HEK293 (cell line): Measurements from ENCODE around the gene SLC20A1.

Source experiments
- CTCF ChIA-PET: fragments of 350-600 bp; formaldehyde crosslinking; extraction: SDS; loops from one replicate; lab custom pipeline; 2021; ENCODE audit warnings: antibody characterized with exemption; lab: Yijun Ruan, JAX
- POLR2A ChIA-PET: fragments of 300-600 bp; formaldehyde crosslinking; extraction: SDS; loops from one replicate; lab custom pipeline; 2020; ENCODE audit warnings: antibody characterized with exemption, inconsistent platforms; lab: Yijun Ruan, JAX
- H3K27ac ChIP-seq: fragments of 200-500 bp; sonication (Bioruptor generic); 2 replicates; pipeline ENCODE4 v1.5.1; 2014; ENCODE audit warnings: low read depth, low read length, control low read depth, inconsistent platforms; ENCODE audit errors: extremely low read depth
- H3K36me3 ChIP-seq, 2 experiments: fragments of 200-500 bp in 1 of 2; sonication (Bioruptor generic) in 1 of 2; 1 replicate in 1 of 2; 2 replicates in 1 of 2; pipeline ENCODE4 v1.5.1; 2014 to 2017; ENCODE audit warnings: inconsistent platforms in 2 of 2, low read length in 2 of 2; ENCODE audit not compliant: control insufficient read depth in 2 of 2, insufficient read depth in 1 of 2
- H3K4me1 ChIP-seq: fragments of 200-500 bp; sonication (Bioruptor generic); 2 replicates; pipeline ENCODE4 v1.5.1; 2014; ENCODE audit warnings: mild to moderate bottlenecking, low read length, inconsistent platforms; ENCODE audit not compliant: control insufficient read depth, insufficient read depth
- H3K4me3 ChIP-seq: 2 replicates; pipeline ENCODE4 v1.5.1; 2011; ENCODE audit warnings: low read depth, mild to moderate bottlenecking, control low read depth, low read length, moderate library complexity
- H3K9me3 ChIP-seq: fragments of 200-500 bp; sonication (Bioruptor generic); 2 replicates; pipeline ENCODE4 v1.5.1; 2014; ENCODE audit warnings: low read depth, low read length, inconsistent platforms; ENCODE audit not compliant: control insufficient read depth, insufficient read depth
- GLI2 ChIP-seq: fragments of 450-650 bp; formaldehyde crosslinking; IDR thresholded peaks from 2 replicates; pipeline ENCODE4; 2017; ENCODE audit warnings: missing biosample characterization, missing genetic modification characterization, low read depth, borderline replicate concordance
- GLIS1 ChIP-seq: fragments of 450-650 bp; formaldehyde crosslinking; IDR thresholded peaks from 2 replicates; pipeline ENCODE4 v1.5.1; 2016; ENCODE audit warnings: missing biosample characterization, missing genetic modification characterization
- KLF1 ChIP-seq: fragments of 450-650 bp; formaldehyde crosslinking; IDR thresholded peaks from 2 replicates; pipeline ENCODE4 v1.5.1; 2016; ENCODE audit warnings: missing biosample characterization, missing genetic modification characterization
- KLF16 ChIP-seq: fragments of 450-650 bp; formaldehyde crosslinking; IDR thresholded peaks from 2 replicates; pipeline ENCODE4 v1.5.1; 2017; ENCODE audit warnings: missing biosample characterization, missing genetic modification characterization
- KLF9 ChIP-seq: fragments of 450-650 bp; formaldehyde crosslinking; IDR thresholded peaks from 2 replicates; pipeline ENCODE4 v1.5.1; 2016; ENCODE audit warnings: missing biosample characterization, missing genetic modification characterization, low read depth
- PATZ1 ChIP-seq: fragments of 450-650 bp; formaldehyde crosslinking; IDR thresholded peaks from 2 replicates; pipeline ENCODE4 v1.5.1; 2016; ENCODE audit warnings: missing biosample characterization, missing genetic modification characterization
- YY1 ChIP-seq: fragments of 450-650 bp; formaldehyde crosslinking; IDR thresholded peaks from 2 replicates; pipeline ENCODE4 v1.5.1; 2018; ENCODE audit warnings: missing biosample characterization, missing genetic modification characterization
- YY2 ChIP-seq: fragments of 450-650 bp; formaldehyde crosslinking; IDR thresholded peaks from 2 replicates; pipeline ENCODE4 v1.5.1; 2016; ENCODE audit warnings: missing biosample characterization, missing genetic modification characterization
- ZBTB10 ChIP-seq: fragments of 450-650 bp; formaldehyde crosslinking; IDR thresholded peaks from 2 replicates; pipeline ENCODE4 v1.5.1; 2016; ENCODE audit warnings: missing biosample characterization, missing genetic modification characterization
- ZBTB17 ChIP-seq: fragments of 450-650 bp; formaldehyde crosslinking; IDR thresholded peaks from 2 replicates; pipeline ENCODE4 v1.5.1; 2016; ENCODE audit warnings: missing biosample characterization, missing genetic modification characterization
- ZBTB8A ChIP-seq: fragments of 450-650 bp; formaldehyde crosslinking; IDR thresholded peaks from 2 replicates; pipeline ENCODE4 v1.5.1; 2016; ENCODE audit warnings: missing biosample characterization, missing genetic modification characterization
- ZFP37 ChIP-seq: fragments of 450-650 bp; formaldehyde crosslinking; IDR thresholded peaks from 2 replicates; pipeline ENCODE4 v1.5.1; 2016; ENCODE audit warnings: missing biosample characterization, missing genetic modification characterization
- ZNF280C ChIP-seq: fragments of 450-650 bp; formaldehyde crosslinking; IDR thresholded peaks from 2 replicates; pipeline ENCODE4 v1.5.1; 2016; ENCODE audit warnings: missing biosample characterization, missing genetic modification characterization
- ZNF311 ChIP-seq: fragments of 450-650 bp; formaldehyde crosslinking; IDR thresholded peaks from 2 replicates; pipeline ENCODE4 v1.5.1; 2017; ENCODE audit warnings: missing biosample characterization, missing genetic modification characterization, borderline replicate concordance
- ZNF324 ChIP-seq: fragments of 450-650 bp; formaldehyde crosslinking; IDR thresholded peaks from 2 replicates; pipeline ENCODE4 v1.5.1; 2016; ENCODE audit warnings: missing biosample characterization, missing genetic modification characterization
- ZNF335 ChIP-seq: fragments of 450-650 bp; formaldehyde crosslinking; conservative IDR thresholded peaks from 2 replicates; pipeline ENCODE4 v1.5.1; 2016; ENCODE audit warnings: missing biosample characterization, missing genetic modification characterization
- ZNF354C ChIP-seq: fragments of 450-650 bp; formaldehyde crosslinking; IDR thresholded peaks from 2 replicates; pipeline ENCODE4 v1.5.1; 2016; ENCODE audit warnings: missing biosample characterization, missing genetic modification characterization, low read depth, borderline replicate concordance
- ZNF433 ChIP-seq: fragments of 450-650 bp; formaldehyde crosslinking; IDR thresholded peaks from 2 replicates; pipeline ENCODE4 v1.5.1; 2016; ENCODE audit warnings: missing biosample characterization, missing genetic modification characterization, low read depth
- ZNF521 ChIP-seq: fragments of 450-650 bp; formaldehyde crosslinking; IDR thresholded peaks from 2 replicates; pipeline ENCODE4 v1.5.1; 2017; ENCODE audit warnings: missing biosample characterization, mild to moderate bottlenecking, missing genetic modification characterization
- ZNF580 ChIP-seq: fragments of 450-650 bp; formaldehyde crosslinking; IDR thresholded peaks from 2 replicates; pipeline ENCODE4 v1.5.1; 2016; ENCODE audit warnings: missing biosample characterization, missing genetic modification characterization
- ZNF623 ChIP-seq: fragments of 450-650 bp; formaldehyde crosslinking; IDR thresholded peaks from 2 replicates; pipeline ENCODE4 v1.5.1; 2016; ENCODE audit warnings: missing biosample characterization, missing genetic modification characterization
- ZNF639 ChIP-seq: fragments of 450-650 bp; formaldehyde crosslinking; IDR thresholded peaks from 2 replicates; pipeline ENCODE4 v1.5.1; 2016; ENCODE audit warnings: missing biosample characterization, missing genetic modification characterization
- ZNF660 ChIP-seq: fragments of 450-650 bp; IDR thresholded peaks from 2 replicates; pipeline ENCODE4 v1.5.1; 2018; ENCODE audit warnings: missing biosample characterization, mild to moderate bottlenecking, missing genetic modification characterization
- ZNF664 ChIP-seq: fragments of 450-650 bp; formaldehyde crosslinking; IDR thresholded peaks from 2 replicates; pipeline ENCODE4 v1.5.1; 2016; ENCODE audit warnings: missing biosample characterization, missing genetic modification characterization
- ZNF707 ChIP-seq: fragments of 450-650 bp; formaldehyde crosslinking; IDR thresholded peaks from 2 replicates; pipeline ENCODE4 v1.5.1; 2016; ENCODE audit warnings: missing biosample characterization, missing genetic modification characterization
- ZNF768 ChIP-seq: fragments of 450-650 bp; formaldehyde crosslinking; IDR thresholded peaks from 2 replicates; pipeline ENCODE4 v1.5.1; 2018; ENCODE audit warnings: missing biosample characterization, mild to moderate bottlenecking, missing genetic modification characterization
- ZNF843 ChIP-seq: fragments of 450-650 bp; formaldehyde crosslinking; IDR thresholded peaks from 2 replicates; pipeline ENCODE4 v1.5.1; 2016; ENCODE audit warnings: missing biosample characterization, missing genetic modification characterization
- ZSCAN30 ChIP-seq: fragments of 450-650 bp; IDR thresholded peaks from 2 replicates; pipeline ENCODE4 v1.5.1; 2018; ENCODE audit warnings: missing biosample characterization, mild to moderate bottlenecking, missing genetic modification characterization, moderate library complexity

The SLC20A1 gene

GRCh38 chr2:112645310-112646101, at the start of gene SLC20A1:
Gene SLC20A1 (plus strand): TSS chr2:112645939. CDS start chr2:112646829, 890 bp downstream.
- CTCF ChIA-PET = interaction anchor here (0.7 to 3.4 kb wide), 11 partner anchors 10 to 240 kb away, joined by 3 to 19 read pairs (median 5); no protein-coding TSS in a partner anchor
- peaks cover 4% of the 10 kb centered on the region for H3K4me1 ChIP-seq
- POLR2A ChIA-PET = interaction anchor here (0.6 to 4.2 kb wide), 13 partner anchors 13 to 296 kb away, joined by 3 to 36 read pairs (median 5); partner anchors contain the start of gene CHCHD5
- TF ChIP-seq ZNF280C (tag by site-specific recombination) (no peak), KLF1 (tag by site-specific recombination) (peak; percentile 92), ZBTB17 (peak; percentile 51; the same call in 1 of the 2 replicates), ZNF843 (tag by site-specific recombination) (0 out of 2 replicates have a peak, but pooled peaks have one; percentile 30), ZNF639 (tag by site-specific recombination) (peak; percentile 67; the same call in 1 of the 2 replicates), GLIS1 (tag by site-specific recombination) (peak; percentile 90), ZNF623 (tag by site-specific recombination) (no peak), YY1 (tag by site-specific recombination) (peak; percentile 79), ZNF335 (peak; percentile 56), ZNF580 (tag by site-specific recombination) (no peak), ZNF768 (tag by site-specific recombination) (no peak), ZNF433 (tag by site-specific recombination) (no peak), ZNF660 (peak; percentile 46; the same call in 1 of the 2 replicates), ZNF354C (tag by site-specific recombination) (no peak), ZSCAN30 (tag by site-specific recombination) (no peak), ZNF324 (no peak), YY2 (tag by site-specific recombination) (peak; percentile 48; the same call in 1 of the 2 replicates), ZBTB10 (tag by site-specific recombination) (peak; percentile 30; the same call in 1 of the 2 replicates), KLF16 (tag by site-specific recombination) (peak; percentile 62; the same call in 1 of the 2 replicates), ZFP37 (tag by site-specific recombination) (no peak), KLF9 (tag by site-specific recombination) (peak; percentile 83), PATZ1 (peak; percentile 96), ZNF311 (tag by site-specific recombination) (no peak), ZNF664 (tag by site-specific recombination) (no peak), GLI2 (tag by site-specific recombination) (no peak), ZNF521 (tag by site-specific recombination) (no peak), ZBTB8A (tag by site-specific recombination) (peak; percentile 86), ZNF707 (tag by site-specific recombination) (no peak)

More at GRCh38 chr2:112645310-112646101, at the start of gene SLC20A1:
- Histone ChIP-seq H3K36me3 (peaks cover 5 to 36% of the 10 kb centered on the region in 2 experiments), H3K4me3 (peak within 1 kb of the TSS; percentile 93), H3K9me3 (no peaks in the 10 kb centered on the region), H3K27ac (peak within 1 kb of the TSS; percentile 97)
